ENCODE measurements around the gene PPA2. TPM values are rescaled to one million over a fixed set of nuclear protein-coding genes. Genes with fewer than 3 reads are reported as not detected.

The PPA2 gene
- total and polyA plus RNA-seq, 2 experiments from 2014 or later = 58.4 to 63.7 TPM

DNA sequence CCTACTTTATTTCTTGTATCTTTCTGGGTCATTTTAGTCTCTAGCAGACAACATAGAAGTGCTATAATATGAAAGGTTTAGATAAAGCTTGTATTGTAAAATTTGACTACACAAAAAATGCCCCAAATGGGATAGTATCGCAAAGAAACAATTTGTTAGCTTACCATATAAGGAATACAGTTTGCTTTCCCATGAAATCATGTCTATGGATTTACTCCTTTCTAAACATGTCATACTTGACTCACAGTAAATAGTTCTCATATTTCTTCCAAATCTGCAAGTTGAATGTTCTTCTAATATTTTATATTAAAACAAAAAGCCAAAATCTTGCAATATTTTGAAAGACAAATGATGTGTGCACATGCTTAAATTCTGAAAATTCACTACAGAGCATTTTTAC, 103.9 kb downstream of the PPA2 start:
- Histone ChIP-seq H3K27ac (ENCODE audit: low read depth) (no peak overlapping the region), H3K36me3 (ENCODE audit: insufficient read depth) (peaks cover 13% of the 10 kb centered on the region), H3K4me3 (no peak overlapping the region), H4K20me1 (replicated peaks; ENCODE audit: insufficient read depth) (no peaks in the 10 kb centered on the region), H3K79me2 (replicated peaks; ENCODE audit: insufficient read depth) (no peaks in the 10 kb centered on the region), H3K27me3 (ENCODE audit: insufficient read depth) (no peaks in the 10 kb centered on the region), H3K9me2 (ENCODE audit: insufficient read depth) (peaks cover 5% of the 10 kb centered on the region; the same call in 1 of the 2 replicates), H2AFZ (no peak overlapping the region), H3K4me2 (no peak overlapping the region), H3F3A (replicated peaks; ENCODE audit: low read depth) (no peaks in the 10 kb centered on the region), H3K4me1 (ENCODE audit: insufficient read depth) (no peaks in the 10 kb centered on the region)
- H3K27me3 Mint-ChIP-seq (ENCODE audit: insufficient read depth, low read depth, poor library complexity) = peaks cover 1% of the 10 kb centered on the region
- no peaks in the 10 kb centered on the region for H3K4me1 Mint-ChIP-seq
- no peak overlapping the region for H3K4me3 Mint-ChIP-seq
- no peak for ATAC-seq
- TF ChIP-seq, protein P1, sequence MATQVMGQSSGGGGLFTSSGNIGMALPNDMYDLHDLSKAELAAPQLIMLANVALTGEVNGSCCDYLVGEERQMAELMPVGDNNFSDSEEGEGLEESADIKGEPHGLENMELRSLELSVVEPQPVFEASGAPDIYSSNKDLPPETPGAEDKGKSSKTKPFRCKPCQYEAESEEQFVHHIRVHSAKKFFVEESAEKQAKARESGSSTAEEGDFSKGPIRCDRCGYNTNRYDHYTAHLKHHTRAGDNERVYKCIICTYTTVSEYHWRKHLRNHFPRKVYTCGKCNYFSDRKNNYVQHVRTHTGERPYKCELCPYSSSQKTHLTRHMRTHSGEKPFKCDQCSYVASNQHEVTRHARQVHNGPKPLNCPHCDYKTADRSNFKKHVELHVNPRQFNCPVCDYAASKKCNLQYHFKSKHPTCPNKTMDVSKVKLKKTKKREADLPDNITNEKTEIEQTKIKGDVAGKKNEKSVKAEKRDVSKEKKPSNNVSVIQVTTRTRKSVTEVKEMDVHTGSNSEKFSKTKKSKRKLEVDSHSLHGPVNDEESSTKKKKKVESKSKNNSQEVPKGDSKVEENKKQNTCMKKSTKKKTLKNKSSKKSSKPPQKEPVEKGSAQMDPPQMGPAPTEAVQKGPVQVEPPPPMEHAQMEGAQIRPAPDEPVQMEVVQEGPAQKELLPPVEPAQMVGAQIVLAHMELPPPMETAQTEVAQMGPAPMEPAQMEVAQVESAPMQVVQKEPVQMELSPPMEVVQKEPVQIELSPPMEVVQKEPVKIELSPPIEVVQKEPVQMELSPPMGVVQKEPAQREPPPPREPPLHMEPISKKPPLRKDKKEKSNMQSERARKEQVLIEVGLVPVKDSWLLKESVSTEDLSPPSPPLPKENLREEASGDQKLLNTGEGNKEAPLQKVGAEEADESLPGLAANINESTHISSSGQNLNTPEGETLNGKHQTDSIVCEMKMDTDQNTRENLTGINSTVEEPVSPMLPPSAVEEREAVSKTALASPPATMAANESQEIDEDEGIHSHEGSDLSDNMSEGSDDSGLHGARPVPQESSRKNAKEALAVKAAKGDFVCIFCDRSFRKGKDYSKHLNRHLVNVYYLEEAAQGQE (IDR thresholded peaks at IDR 0.05; ENCODE audit: unreplicated experiment) = no peak
- TF ChIP-seq JUNB (IDR thresholded peaks at IDR 0.05; ENCODE audit: unreplicated experiment) (no peak), ZNF114 (CRISPR knock-in tag; IDR thresholded peaks at IDR 0.05) (no peak), EZH2phosphoT487 (IDR thresholded peaks at IDR 0.05; ENCODE audit: unreplicated experiment) (no peak), CREB1 (CRISPR knock-in tag; IDR thresholded peaks at IDR 0.05; ENCODE audit: low read depth) (no peak), POLR2AphosphoS5 (IDR thresholded peaks at IDR 0.05; ENCODE audit: low read depth) (no peak), STAT1 (IDR thresholded peaks at IDR 0.05; ENCODE audit: unreplicated experiment) (no peak), ZNF331 (CRISPR knock-in tag; IDR thresholded peaks at IDR 0.05; ENCODE audit: low read depth) (no peak), NANOG (IDR thresholded peaks at IDR 0.05; ENCODE audit: borderline replicate concordance) (no peak), EZH2 (IDR thresholded peaks at IDR 0.05; ENCODE audit: low read depth, unreplicated experiment) (no peak)
- TF ChIP-seq, protein P2, sequence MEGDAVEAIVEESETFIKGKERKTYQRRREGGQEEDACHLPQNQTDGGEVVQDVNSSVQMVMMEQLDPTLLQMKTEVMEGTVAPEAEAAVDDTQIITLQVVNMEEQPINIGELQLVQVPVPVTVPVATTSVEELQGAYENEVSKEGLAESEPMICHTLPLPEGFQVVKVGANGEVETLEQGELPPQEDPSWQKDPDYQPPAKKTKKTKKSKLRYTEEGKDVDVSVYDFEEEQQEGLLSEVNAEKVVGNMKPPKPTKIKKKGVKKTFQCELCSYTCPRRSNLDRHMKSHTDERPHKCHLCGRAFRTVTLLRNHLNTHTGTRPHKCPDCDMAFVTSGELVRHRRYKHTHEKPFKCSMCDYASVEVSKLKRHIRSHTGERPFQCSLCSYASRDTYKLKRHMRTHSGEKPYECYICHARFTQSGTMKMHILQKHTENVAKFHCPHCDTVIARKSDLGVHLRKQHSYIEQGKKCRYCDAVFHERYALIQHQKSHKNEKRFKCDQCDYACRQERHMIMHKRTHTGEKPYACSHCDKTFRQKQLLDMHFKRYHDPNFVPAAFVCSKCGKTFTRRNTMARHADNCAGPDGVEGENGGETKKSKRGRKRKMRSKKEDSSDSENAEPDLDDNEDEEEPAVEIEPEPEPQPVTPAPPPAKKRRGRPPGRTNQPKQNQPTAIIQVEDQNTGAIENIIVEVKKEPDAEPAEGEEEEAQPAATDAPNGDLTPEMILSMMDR (conservative IDR thresholded peaks at IDR 0.05; ENCODE audit: low read depth in 2 of 2) = no peak
- TF ChIP-seq, protein P3, sequence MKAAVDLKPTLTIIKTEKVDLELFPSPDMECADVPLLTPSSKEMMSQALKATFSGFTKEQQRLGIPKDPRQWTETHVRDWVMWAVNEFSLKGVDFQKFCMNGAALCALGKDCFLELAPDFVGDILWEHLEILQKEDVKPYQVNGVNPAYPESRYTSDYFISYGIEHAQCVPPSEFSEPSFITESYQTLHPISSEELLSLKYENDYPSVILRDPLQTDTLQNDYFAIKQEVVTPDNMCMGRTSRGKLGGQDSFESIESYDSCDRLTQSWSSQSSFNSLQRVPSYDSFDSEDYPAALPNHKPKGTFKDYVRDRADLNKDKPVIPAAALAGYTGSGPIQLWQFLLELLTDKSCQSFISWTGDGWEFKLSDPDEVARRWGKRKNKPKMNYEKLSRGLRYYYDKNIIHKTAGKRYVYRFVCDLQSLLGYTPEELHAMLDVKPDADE (IDR thresholded peaks at IDR 0.05) = no peak
- TF ChIP-seq, protein P4, sequence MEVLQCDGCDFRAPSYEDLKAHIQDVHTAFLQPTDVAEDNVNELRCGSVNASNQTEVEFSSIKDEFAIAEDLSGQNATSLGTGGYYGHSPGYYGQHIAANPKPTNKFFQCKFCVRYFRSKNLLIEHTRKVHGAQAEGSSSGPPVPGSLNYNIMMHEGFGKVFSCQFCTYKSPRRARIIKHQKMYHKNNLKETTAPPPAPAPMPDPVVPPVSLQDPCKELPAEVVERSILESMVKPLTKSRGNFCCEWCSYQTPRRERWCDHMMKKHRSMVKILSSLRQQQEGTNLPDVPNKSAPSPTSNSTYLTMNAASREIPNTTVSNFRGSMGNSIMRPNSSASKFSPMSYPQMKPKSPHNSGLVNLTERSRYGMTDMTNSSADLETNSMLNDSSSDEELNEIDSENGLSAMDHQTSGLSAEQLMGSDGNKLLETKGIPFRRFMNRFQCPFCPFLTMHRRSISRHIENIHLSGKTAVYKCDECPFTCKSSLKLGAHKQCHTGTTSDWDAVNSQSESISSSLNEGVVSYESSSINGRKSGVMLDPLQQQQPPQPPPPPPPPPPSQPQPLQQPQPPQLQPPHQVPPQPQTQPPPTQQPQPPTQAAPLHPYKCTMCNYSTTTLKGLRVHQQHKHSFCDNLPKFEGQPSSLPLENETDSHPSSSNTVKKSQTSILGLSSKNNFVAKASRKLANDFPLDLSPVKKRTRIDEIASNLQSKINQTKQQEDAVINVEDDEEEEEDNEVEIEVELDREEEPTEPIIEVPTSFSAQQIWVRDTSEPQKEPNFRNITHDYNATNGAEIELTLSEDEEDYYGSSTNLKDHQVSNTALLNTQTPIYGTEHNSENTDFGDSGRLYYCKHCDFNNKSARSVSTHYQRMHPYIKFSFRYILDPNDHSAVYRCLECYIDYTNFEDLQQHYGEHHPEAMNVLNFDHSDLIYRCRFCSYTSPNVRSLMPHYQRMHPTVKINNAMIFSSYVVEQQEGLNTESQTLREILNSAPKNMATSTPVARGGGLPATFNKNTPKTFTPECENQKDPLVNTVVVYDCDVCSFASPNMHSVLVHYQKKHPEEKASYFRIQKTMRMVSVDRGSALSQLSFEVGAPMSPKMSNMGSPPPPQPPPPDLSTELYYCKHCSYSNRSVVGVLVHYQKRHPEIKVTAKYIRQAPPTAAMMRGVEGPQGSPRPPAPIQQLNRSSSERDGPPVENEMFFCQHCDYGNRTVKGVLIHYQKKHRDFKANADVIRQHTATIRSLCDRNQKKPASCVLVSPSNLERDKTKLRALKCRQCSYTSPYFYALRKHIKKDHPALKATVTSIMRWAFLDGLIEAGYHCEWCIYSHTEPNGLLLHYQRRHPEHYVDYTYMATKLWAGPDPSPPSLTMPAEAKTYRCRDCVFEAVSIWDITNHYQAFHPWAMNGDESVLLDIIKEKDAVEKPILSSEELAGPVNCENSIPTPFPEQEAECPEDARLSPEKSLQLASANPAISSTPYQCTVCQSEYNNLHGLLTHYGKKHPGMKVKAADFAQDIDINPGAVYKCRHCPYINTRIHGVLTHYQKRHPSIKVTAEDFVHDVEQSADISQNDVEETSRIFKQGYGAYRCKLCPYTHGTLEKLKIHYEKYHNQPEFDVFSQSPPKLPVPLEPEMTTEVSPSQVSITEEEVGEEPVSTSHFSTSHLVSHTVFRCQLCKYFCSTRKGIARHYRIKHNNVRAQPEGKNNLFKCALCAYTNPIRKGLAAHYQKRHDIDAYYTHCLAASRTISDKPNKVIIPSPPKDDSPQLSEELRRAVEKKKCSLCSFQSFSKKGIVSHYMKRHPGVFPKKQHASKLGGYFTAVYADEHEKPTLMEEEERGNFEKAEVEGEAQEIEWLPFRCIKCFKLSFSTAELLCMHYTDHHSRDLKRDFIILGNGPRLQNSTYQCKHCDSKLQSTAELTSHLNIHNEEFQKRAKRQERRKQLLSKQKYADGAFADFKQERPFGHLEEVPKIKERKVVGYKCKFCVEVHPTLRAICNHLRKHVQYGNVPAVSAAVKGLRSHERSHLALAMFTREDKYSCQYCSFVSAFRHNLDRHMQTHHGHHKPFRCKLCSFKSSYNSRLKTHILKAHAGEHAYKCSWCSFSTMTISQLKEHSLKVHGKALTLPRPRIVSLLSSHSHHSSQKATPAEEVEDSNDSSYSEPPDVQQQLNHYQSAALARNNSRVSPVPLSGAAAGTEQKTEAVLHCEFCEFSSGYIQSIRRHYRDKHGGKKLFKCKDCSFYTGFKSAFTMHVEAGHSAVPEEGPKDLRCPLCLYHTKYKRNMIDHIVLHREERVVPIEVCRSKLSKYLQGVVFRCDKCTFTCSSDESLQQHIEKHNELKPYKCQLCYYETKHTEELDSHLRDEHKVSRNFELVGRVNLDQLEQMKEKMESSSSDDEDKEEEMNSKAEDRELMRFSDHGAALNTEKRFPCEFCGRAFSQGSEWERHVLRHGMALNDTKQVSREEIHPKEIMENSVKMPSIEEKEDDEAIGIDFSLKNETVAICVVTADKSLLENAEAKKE (CRISPR knock-in tag; IDR thresholded peaks at IDR 0.05) = no peak
- no peak overlapping the region for H3K27ac Mint-ChIP-seq
- DNase-seq (ENCODE audit: low spot score) = no peak
- peaks cover 38% of the 10 kb centered on the region for H3K36me3 Mint-ChIP-seq (ENCODE audit: low read depth)
- peaks cover 23% of the 10 kb centered on the region for H3K9me3 Mint-ChIP-seq
